GM21528 (cell line): ENCODE results near the gene FCN2.

Source experiments
- ATAC-seq: cut with Tn5 transposase; IDR thresholded peaks from one replicate; pipeline ENCODE4 v1.9.1; 2021; ENCODE audit warnings: mild to moderate bottlenecking, moderate library complexity; ENCODE audit not compliant: unreplicated experiment, low FRiP score

Gene FCN2

DNA sequence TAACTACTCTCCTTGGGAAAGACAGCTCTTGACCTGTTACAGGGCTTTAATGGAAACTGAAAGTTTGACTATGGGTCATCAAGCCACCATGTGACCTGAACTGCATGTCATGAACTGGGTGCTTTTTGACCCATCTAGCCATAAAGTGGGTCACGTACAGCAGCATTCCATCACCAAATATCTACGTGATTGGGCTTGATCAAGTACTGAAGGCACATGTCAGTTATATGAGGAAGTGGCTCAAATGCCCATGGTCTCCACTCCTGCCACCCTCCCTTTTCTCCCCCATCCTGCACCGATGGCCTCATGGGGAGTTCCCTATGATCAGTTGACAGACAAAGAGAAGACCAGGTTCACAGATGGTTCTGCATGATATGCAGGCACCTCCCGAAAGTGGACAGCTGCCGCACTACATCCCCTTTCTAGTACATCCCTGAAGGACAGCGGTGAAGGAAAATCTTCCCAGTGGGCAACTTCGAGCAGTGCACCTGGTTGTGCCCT lies 44.5 kb downstream of the FCN2 start:
- no peak for ATAC-seq

DNA sequence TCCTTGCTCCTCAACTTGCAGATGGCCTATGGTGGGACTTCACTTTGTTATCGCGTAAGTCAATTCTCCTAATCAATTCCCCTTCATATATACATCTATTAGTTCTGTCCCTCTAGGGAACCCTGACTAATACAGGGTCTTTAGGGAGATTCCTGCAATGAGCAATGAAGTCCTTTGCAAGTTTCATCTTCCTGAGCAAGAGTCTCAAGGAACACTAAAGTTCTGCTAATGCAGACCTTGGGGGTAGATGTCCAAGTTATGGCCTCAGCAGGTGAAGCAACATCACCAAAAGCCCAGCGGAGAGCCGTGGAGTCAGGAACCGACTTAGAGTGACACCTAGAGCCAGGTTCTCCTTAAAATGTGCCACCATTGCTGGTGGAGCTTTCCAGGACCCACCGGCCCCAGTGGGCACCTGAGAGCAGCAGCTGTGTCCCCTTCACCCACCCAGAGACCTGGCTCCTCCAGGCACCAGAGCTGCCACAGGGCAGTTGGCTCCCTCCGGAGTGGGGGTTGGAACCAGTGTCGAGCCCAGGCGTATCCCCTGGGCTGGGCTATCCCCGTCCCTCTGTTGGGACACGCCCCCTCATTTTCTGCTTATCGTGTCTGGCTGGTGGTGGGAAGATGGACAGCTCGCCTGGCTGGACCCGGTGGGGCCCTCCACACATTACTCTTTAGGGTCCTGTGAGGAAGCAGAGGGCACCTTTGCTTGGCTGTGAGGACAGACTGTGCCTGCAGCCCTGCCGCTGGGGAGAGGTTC lies 48.0 kb downstream of the FCN2 start:
- ATAC-seq, result no peak

DNA sequence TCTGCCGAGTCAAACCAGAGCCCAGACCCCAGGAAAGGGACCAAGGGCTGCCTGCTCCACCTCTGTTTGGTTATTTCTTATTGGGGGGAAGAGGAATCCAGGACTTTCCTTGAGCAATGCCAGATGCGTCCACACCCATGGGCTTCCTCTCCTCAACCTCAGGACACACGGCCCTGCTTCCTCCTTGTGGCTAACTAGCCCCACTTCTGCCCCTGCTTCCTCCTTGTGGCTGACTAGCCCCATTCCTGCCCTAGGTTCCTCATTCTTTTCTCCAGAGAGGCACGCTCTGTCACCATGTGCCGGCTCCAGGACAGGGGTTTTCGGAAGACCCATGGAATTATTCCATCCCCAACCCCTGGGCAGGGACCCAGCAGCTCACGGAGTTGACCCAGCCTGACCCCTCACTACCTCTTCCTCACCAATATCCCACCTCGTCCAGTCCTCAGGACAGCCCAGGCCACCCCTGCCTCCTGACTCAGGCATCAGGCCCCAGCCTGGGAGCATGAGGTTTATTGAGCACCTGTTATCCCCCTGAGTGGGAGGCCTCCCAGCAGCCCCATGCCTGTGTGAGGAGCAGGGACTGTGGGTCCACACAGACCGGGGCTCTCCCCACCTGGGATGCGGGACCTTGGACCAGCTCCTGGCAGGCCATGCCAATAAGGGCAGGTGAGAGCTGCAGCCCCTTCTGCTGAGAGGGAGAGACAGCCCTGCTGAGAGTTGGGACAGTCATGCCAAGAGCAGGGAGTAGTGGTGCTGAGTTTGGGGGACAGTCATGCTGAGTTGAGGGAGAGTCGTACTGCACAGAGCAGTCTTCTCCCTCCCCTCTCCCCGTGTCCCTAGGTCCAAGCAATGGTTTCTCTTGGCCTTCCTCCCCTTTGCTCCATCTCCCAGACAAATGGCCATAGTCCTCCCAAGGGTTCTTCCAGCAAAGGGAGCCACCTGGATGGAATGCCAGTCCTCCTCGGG lies 48.9 kb downstream of the FCN2 start:
- ATAC-seq, result no peak

DNA sequence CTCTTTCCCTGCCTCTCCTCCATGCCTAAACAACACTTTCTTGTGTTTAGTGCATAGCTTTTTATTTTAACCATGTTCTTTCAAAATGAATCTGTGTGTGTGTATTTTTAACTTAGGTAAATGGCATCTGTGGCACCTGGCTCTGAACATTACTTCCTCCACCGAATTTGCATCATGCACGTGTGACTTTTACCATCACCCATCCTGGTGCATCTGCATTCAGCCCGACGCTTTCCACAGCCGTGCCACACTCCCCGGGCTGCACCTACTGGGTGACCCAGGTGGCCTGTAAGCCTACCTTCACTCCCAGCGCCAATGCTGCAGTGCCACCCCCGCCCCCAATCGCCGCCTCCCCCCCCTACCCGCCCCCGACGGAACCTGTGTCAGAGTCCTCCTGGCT lies 49.8 kb downstream of the FCN2 start:
- peak; percentile 64 for ATAC-seq

DNA sequence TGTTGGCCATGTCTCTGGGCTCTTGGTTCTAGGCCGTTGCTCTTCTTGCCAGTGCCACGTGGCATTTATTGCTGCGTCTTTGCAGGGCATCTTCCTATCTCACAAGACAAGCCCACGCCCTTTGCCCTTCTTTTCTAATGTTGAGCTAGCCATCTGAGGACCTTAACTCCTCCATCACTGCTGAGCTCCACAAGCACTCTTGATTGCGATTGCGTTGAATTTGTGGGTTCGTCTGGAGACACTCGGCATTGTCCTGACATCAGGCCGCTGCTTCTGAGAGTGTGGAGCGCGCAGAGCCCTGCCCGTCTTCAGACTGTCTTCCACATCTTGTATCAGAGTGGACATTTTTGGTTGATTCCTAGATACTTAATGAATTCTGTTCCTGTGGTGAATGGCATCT lies 51.6 kb downstream of the FCN2 start:
- ATAC-seq, result no peak

DNA sequence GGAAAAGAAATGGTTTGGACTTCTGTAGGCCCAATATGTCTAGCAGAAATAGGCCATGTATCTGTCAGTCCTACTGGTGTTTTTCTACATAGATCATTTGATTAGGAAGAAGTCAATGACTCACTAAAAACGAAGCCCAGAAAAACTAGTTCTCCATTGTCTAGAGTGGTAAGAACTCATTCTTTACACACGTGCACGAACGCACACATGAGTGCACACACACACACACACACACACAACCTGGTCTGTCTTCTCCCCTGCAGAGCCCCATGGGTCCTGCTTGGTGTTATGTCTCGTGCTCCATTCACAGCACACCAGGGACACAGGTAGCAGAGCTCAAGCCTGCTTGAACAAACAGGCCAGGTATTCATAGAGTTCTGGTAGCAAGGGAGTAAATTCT lies 52.0 kb downstream of the FCN2 start:
- no peak for ATAC-seq

DNA sequence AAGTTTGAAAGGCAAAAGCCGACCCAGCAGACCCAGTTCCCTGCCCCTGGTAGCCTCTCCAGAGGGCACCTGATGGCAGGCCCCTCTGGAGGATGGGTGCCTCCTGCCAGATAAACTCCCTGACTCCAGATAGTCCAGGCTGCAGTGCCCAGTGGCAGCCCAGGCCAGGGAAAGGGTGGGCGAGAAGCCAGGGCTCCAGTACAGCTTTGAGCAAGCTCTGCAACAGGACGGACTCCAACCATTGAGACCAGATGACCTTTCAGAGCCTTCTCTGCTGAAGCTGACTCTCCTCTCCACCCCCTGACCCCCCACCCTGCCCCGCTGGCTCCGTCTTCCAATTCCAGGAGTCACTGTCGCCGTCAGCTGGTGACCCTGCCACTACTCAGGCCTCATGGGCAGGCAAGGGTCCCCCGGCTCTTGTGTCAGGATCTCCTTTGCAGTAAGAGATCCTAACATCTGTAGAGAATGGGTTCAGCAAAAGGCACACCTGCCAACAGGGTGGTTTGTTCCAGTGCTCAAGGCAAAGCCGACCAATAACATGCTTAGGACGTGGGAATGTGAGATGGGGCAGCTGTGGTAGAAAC lies 52.6 kb downstream of the FCN2 start:
- no peak for ATAC-seq

DNA sequence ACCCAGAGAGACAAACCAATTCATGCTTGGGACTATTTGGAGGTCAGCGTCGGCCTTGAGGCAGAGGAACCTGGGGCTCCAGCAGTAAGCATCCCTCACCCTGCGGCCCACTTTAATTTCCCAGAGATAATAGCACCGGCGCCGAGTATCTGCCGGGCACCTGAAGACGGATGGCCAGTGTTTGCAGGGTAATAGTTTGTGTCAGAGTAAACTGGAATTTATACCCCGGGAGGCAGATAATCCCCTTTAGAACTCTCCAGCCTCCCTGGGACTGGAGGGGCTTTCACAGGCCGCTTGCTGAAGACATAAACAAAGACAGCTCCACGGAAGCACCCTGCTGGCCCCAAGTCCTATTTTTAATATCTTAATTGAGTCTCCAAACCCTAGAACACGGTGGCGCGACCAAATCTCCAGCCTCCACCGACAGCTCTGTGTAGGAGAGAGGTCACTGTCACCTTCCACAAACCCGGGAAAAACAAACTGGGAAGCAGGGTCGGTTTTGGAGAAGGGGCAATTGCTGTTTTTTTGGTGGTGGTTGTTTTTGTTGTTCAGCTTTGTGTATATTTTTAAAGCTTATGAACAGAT lies 54.5 kb downstream of the FCN2 start:
- ATAC-seq, result no peak

DNA sequence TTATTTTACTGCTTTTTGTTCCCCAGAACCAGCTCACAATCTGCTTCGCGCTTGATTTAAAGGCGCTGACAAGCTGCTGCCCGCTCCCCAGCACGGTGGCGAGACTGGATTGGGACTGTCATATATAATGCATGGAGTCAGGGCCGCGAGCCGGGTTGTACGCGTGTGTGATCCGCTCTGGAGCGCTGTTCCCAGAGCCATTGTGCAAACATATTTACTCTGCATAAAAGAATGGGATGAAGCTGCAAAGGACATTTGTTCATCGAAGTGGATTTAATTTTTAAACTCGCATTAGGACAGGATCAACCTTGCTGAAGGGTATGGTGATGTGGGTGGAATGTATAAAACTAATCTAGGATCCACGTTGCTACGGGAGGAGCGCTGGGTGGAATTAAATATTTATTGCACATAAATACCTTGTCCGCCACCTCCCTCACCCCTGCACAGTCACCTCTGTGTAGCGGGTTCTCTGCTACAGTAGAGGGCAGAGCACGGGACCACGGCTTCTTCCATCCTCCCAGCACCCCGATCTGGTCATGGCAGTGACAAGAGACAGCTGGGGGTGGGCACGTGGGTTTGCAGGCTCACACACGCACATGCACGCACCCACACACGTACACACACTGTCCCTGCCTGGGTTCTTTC lies 55.2 kb downstream of the FCN2 start:
- ATAC-seq, result no peak

DNA sequence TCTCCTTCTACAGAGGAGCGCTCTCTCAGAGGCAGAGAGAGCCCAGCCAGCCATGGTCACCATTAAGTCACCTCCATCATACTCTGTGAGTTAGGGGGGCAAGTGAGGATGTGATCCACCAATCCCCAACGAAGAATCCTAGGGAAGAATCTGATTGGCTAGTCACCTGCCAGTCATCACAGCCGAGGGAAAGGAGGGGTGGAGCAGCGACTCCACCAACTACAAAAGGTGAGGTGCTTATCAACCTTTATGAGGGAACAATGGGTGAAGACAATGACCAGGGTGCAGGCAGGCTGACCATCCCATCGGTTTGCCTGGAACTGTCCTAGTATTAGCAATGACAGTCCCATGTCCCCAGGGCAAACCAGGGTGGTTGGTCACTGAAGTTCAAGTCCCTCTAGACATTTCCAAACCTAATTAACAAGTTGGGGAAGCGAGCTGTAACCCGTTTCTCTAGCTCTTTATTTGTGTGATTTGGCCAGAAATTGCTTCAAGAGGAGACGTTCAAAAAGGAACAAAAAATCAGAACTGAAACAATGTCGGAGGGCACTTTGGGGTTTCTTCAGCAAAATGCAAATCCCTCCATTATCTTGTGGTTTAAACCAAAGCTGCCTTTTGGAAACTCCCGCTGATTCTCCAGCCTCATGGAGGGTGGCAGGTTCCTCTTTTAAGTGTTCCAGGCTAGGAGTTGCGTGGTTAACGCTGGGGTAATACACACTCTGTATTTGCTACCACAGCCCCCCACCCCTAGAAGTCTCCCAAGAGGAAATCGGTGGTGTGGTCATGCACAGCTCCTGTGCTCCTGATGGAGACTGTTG lies 55.9 kb downstream of the FCN2 start:
- ATAC-seq, result no peak
